ENCODE results near the gene IQCC.

Gene IQCC

GRCh38 chr1:32224285-32224684 lies 18.8 kb downstream of the IQCC start:
- no peak for DNase-seq

GRCh38 chr1:32228771-32229170 lies 23.3 kb downstream of the IQCC start:
- DNase-seq: no peak

GRCh38 chr1:32231843-32232432 lies 26.5 kb downstream of the IQCC start:
- DNase-seq: no peak

DNA sequence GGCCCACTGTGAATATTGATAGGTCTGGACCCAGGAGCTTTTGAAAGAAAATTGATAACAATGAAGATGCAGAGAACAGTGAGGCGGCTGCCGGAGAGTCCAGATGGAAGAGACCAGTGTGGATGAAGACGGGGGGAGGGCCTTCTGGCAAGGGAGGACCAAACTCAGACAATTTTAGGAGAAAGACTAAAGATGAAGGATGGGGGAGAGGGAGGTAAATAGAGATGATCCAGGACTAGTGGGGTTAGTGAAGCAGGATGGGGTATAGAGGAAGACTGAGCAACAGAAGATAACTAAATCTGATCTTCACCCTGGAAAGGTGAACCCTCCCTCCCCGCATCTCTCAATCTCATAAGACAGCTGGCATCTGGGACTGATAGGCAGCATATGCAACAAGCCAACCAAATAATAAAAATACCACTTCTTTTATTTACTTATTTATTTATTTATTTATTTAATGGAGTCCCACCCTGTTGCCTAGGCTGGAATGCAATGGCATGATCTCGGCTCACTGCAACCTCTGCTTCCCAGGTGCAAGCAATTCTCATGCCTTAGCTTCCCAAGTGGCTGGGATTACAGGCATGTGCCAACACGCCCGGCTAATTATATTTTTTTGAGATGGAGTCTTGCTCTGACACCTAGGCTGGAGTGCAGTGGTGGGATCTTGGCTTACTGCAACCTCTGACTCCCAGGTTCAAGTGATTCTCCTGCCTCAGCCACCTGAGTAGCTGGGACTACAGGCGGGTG lies 27.3 kb downstream of the IQCC start:
- no peak for DNase-seq

DNA sequence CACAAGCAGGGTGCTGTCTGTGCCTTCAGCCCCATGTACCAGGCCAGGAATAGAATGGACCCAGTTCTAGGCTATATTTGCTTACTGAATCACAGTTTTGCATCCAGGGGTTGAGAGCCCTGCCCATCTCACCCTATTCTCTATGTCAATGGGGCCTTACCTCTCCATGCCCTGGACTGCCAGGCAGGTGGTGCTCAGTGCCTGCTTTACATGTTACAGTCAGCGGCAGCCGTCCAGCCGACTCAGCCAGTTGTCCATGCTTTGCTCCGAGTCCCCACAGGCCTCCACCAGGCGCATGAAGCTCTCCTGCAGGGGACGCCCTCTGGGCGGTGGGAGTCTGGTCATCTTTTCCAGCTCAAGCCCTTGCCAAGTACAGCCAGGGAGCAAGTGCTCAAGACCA lies 29.3 kb downstream of the IQCC start:
- no peak for DNase-seq

DNA sequence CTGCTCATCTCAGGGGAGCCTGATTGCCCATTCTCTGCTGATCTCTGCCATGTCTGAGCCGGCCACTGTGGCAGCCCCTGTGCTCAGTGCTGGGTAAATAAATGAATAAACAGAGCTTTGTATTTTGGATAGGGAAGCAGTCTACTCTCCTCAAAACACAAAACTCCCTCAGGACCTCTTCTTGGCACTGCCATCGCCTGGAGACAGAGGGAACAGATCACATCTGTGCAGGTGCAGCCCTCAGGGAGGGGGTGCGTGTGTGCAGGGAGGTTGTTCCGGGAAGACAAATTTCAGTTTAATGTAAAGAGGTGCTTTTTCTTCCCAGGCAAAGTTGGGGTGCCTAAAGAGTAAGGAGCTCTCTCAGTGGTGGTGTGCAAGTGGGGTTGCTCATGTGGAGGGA lies 33.9 kb downstream of the IQCC start:
- DNase-seq: no peak

GRCh38 chr1:32239790-32240139 lies 34.3 kb downstream of the IQCC start:
- DNase-seq: no peak

DNA sequence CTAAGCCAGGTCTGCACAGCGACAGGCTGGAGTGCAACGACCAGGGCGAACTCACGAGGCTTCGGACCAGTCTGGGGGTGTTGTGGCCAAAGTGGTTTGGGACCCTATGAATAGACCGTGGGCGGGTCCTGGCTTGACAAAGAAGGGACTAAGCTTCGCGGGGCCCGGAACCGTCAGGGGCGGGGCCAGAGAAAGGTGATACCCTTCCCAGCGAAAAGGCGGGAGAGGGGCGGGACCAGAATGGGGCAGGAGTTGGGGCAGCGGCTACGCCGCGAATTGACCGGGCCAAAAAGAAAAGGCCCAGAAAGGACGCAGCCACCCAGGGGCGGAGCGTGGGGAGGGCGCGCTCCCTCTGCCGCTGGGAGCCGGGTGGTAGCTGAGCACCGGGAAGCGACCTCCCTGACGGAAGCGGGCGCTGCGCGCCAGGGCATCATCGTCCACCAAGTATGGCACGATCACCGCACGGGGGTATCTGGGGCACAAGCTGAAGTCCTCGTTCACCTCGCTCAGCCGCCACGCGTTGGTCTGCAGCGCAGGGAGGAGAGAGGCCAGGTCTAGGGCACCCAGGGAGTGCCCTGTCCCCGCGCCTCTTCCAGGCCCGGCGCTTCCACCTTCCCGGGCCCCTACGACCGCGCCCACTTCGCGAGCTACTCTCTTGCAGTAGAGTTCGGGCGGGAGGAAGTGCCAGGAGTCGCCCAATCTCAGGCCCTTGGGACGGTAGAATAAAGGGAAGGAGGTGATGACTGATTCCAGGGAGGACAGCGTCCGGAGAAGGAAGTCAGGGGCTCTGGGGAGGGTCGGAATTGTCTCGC lies 34.9 kb downstream of the IQCC start:
- peak; percentile 68 for DNase-seq

DNA sequence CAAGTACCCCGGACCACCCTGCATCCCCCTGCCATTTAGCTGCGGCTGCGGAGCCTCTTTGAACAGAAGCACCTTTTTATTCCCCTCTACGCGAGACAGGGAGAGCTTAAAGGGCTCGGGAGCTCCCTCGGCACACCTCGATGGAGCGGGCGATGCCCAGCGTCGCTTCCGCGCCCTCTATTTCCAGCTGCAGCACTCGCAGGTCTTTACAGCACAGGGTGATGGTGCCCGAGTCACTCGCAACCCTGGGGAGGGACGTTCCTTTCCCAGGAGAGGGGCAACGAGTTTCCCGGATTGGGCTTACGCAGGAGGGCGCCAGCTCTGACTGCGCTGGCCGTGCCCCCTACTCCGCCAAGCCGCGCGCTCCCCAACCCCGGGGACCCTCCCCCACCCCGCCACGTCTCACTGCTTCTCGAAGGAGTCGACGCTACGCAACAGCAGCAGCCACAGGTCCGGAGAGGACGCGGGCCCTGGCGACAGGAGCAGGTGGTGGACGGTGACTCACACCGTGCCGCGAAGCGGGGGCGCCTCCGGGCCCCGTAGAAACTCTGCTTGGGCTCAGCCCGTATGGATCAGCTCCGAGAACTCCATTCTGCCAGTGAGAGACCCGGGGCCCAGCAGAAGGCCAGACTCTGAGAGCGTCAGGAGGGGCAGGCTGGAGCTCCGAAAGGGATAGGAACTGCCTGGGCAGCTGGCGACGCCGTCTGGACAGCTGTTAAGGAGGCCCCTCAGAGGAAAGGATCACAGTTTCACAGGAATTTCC lies 35.7 kb downstream of the IQCC start:
- DNase-seq: peak; percentile 39

- no peak for DNase-seq
These were observed 36.9 kb downstream of the IQCC start for GRCh38 chr1:32242341-32242851.

DNA sequence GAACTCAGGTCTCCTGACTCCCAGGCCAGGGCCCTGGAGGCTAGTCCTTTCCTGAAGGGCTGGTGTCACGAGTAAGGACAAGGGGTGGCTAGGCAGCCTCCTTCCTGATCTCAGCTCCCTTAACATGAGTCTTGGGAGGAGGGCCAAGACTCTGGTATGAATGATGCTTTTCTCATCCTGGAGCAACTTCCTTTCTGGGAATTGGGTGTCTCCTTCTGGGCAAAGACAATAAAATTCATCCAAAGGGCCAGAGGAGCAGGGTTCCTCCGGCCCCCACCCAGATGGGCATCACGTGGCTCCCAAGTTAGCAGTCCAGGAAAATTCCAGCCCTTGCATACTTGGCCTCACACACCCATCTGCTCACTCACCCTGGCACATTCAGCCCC lies 41.4 kb downstream of the IQCC start, which contains the start of gene FAM167B:
Gene FAM167B (plus strand): TSS at position 335 of the 386 bp plus-strand sequence. CDS start 200 bp downstream, outside the sequence.
- no peak for DNase-seq

DNA sequence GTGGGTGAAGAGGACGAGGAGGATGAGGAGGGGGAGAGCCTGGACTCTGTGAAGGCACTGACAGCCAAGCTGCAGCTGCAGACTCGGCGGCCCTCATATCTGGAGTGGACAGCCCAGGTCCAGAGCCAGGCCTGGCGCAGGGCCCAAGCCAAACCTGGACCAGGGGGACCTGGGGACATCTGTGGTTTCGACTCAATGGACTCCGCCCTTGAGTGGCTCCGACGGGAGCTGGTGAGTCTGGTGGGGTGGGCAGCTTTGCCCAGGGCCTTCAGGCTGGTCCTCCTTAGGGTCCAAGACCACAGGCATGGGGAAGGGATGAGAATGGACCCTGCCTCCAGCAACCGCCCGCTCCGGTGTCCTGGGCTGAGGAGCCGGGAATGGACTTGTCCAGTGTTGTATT lies 42.0 kb downstream of the IQCC start:
- no peak for DNase-seq

GRCh38 chr1:32247983-32248889 lies 42.8 kb downstream of the IQCC start:
- DNase-seq: peak; percentile 78

GRCh38 chr1:32249831-32250525 lies 44.5 kb downstream of the IQCC start:
- DNase-seq: peak; percentile 91

- DNase-seq: peak; percentile 66
These were observed 45.6 kb downstream of the IQCC start, which contains the start of gene LCK for GRCh38 chr1:32250893-32251716. Gene LCK, plus strand, starts transcription at chr1:32251265. Its CDS starts 23,065 bp downstream, at chr1:32274330.

- DNase-seq: peak; percentile 51
These were observed 49.9 kb downstream of the IQCC start for GRCh38 chr1:32255072-32256071.

- peak; percentile 41 for DNase-seq
These were observed 51.2 kb downstream of the IQCC start for GRCh38 chr1:32256473-32257226.

DNA sequence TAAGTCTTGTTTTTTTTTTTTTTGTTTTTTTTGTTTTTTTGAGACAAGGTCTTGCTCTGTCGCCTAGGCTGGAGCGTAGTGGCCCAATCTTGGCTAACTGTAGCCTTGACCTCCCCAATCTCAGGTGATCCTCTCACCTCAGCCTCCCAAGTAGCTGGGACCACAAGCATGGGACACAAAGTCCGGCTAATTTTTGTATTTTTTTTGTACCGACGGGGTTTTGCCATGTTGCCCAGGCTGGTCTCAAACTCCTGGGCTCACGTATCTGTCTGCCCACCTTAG lies 51.7 kb downstream of the IQCC start:
- DNase-seq: no peak
